ENCODE results near the gene LRFN3.
"Not testable (repeated sequence)": the region's sequence is repeated elsewhere in the genome, so short reads cannot be mapped to it uniquely, and the experiment has no call there.

The LRFN3 gene

DNA sequence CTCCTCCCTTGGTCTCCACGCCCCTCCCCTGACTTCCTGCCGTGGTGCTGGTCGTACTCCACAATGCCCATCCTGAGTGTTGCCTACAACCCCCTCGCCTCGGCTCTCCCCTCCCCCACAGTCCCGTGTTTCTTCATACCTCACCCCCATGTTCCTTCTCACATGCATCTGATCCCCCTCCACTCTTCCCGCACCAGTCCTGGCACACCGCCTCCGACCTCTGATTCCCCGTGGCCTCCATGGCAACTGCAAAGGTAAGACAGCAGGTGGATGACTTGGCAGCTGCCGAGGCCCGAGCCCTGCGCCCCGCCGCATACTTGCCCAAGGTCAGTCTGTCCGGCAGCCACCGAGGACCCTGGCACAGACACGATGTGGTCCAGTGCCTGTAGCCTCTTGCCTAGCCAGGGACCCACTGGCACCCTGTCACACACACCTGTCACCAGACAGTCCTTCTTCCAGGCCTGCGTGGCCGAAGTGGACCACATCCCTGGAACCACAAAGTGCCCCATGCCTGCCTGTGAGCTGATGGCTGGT lies 42.7 kb downstream of the LRFN3 start:
- no peak for DNase-seq

- DNase-seq, result not testable (repeated sequence)
Measured at GRCh38 chr19:35980997-35981396, 44.8 kb downstream of the LRFN3 start.

GRCh38 chr19:35983177-35983576 lies 47.0 kb downstream of the LRFN3 start:
- DNase-seq, result no peak

GRCh38 chr19:35986111-35986510 lies 49.9 kb downstream of the LRFN3 start:
- no peak for DNase-seq

DNA sequence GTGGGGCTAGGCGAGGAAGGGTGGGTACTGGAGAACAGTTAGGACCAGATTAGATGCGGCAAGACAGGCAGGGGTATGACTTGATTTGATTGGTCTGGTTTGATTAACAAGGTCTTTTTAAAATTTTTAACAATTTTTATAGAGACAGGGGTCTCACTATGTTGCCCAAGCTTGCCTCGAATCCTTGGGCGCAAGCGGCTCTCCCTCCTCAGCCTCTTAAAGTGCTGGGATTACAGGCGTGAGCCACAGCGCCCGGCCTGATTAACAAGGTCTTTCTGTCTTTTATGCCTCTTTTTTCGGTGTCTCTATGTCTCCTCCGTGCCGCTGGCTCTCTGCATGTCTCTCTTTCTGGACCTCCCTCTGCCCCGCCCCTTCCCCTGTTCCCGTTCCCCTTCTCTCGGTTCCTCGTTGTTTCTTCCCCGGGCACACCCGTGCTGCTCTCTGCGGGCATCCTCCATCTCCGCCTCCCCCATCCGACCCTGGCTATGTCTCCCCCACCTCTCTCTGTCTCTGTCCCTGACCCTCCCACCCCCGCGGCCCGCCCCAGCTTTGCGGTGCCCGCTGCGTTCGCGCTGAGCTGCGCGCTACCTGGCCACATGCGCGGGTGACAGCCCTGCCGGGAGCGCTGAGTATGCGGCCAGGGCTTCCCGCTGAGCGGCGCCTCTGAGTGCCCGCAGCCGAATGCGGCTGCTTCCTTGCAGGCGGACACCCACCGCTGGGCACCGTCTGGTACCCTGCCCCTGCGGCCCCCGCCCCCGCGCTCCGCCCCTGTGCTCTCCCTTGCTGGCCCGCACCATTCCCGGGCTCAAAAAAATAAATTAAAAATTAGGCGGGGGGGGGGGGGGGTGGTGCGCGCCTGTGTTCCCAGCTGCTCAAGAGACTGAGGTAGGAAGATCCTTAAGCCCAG lies 50.7 kb downstream of the LRFN3 start:
- DNase-seq, result no peak

- no peak for DNase-seq
Measured at GRCh38 chr19:35987571-35987896, 51.4 kb downstream of the LRFN3 start.

DNA sequence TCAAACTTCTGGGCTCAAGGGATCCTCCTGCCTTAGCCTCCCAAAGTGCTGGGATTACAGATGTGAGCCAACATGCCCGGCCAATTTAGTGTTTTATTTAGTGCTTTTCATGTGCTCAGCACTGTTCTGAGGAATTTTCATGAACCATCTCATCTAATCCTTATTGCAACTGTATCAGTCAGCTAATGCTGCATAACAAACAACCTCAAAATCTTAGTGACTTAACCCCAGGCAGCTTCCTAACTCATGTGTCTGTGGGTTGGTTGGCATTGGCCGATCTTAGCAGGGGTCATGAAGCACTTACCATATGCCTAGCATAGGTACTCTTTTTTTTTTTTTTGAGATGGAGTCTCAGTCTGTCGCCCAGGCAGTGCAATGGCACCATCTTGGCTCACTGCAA lies 52.6 kb downstream of the LRFN3 start:
- no peak for DNase-seq

- DNase-seq, result no peak
Measured at GRCh38 chr19:35990156-35990555, 54.0 kb downstream of the LRFN3 start.

GRCh38 chr19:35990771-35991730 lies 54.9 kb downstream of the LRFN3 start:
- no peak for DNase-seq

DNA sequence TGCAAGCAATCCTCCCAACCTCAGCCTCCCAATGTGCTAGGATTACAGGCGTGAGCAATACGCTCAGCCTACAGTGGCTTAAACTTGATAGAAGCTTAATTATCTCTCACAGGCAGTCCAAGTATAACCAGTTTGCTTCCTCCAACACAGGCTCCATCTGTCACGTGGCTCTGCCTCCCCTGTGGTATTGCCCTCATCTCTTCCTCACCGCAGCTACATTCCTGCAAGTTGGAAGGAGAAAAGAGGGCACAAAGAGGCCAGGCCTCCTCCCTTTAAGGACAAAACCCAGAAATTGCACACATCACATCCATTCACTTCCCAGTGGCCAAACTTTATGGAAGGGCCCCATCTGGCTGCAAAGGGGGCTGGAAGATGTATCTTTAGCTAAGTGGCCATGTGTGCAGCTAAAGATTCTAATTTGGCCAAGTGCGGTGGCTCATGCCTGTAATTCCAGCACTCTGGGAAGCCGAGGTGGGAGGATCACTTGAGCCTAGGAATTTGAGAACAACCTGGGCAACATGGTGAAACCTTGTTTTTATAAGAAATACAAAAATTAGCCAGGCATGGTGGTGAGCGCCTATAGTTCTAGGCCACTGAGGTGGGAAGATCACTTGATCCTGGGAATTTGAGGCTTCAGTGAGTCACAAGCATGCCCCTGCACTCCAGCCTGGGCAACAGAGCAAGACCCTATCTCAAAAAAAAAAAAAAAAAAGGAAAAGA lies 55.7 kb downstream of the LRFN3 start:
- DNase-seq, result peak; percentile 84

GRCh38 chr19:35992907-35993765 lies 57.0 kb downstream of the LRFN3 start:
- no peak for DNase-seq

GRCh38 chr19:35993923-35994598 lies 57.9 kb downstream of the LRFN3 start:
- no peak for DNase-seq
